ENCODE measurements around the gene FBLN2.
"Not testable (repeated sequence)": the region's sequence is repeated elsewhere in the genome, so short reads cannot be mapped to it uniquely, and the experiment has no call there.

FBLN2 gene

DNA sequence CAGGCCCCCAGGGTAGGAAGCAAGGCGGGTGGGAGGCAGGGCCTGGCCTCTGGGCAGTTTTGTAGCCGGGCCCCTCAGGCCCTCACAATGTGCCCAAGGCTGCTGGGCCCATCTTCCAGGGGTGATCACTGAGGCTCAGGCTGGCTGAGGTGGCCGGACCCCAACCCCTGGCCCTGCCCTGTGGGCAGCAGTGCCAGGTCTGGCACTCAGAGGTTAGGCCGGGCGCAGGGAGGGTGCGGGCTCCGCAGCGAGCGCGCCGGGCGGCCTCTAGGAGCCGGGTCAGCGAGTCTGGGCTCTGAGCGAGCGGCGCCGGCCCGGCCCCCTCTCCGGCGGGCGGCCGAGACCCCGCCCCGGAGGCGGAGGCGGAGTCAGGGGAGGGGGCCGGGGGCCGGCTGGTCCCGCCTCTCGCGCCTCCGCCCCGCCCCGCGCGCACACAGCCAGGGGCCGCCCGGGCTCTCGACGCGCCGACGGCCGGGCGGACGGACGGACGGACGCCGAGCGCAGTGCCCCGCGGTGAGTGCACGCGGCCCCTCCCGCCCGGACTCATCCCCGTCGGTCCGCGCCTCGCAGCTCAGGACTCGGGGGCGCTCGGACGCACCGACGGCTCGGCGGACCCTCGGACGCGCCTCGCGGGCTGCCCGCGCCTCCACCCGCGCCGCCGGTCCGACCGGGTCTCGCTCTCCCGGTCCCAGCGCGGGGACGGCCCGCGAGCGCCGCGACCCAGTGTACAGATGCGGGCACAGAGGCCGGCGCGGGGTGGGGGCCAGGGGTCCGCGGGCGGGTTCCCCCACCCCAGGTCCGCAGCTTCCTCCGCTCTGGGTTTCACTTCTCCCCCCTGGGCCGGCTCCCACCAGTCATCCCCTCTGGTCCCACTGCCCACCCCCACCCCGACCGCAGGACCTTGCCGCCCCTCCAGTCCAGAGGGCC, at the start of gene FBLN2:
Gene FBLN2 (plus strand): TSS at position 430 of the 927 bp plus-strand sequence. CDS start 21,231 bp downstream, outside the sequence.
- peak; percentile 78 for DNase-seq

DNA sequence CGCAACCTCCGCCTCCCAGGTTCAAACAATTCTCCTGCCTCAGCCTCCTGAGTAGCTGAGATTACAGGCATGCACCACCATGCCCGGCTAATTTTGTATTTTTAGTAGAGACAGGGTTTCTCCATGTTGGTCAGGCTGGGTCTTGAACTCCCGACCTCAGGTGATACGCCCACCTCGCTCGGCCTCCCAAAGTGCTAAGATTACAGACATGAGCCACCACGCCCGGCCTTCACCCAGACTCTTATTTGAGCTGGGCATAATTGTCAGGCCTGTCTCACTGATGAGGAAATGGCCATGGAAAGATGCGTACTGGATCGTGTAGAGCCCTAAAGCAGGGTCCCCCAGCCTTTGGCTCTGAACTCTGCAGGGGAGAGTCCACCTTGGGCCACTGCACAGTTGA, 49.7 kb upstream of the FBLN2 start:
- not testable (repeated sequence) for DNase-seq

GRCh38 chr3:13500133-13500885, 48.6 kb upstream of the FBLN2 start:
- DNase-seq, result no peak

- DNase-seq, result no peak
These were observed 47.9 kb upstream of the FBLN2 start for GRCh38 chr3:13501056-13501455.

DNA sequence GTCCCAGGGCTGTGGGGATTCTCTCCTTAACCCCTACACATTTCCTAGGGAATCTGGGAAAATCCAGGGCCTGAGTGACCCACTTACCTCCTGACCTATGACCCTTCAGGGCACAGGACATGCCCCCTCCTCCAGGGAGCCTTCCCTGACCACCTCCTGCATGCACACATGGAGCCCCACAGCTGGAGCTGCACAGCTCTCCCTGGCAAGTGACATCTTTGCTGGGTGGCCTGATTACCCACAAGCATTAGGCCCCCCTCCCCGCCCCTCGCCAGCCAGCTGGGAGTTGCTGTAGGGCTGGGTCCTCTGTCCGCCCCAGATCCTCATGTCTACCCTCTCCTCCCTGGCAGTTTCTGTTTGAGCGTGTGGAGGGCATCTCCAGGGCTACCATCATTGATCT, 47.4 kb upstream of the FBLN2 start:
- DNase-seq, result no peak

DNA sequence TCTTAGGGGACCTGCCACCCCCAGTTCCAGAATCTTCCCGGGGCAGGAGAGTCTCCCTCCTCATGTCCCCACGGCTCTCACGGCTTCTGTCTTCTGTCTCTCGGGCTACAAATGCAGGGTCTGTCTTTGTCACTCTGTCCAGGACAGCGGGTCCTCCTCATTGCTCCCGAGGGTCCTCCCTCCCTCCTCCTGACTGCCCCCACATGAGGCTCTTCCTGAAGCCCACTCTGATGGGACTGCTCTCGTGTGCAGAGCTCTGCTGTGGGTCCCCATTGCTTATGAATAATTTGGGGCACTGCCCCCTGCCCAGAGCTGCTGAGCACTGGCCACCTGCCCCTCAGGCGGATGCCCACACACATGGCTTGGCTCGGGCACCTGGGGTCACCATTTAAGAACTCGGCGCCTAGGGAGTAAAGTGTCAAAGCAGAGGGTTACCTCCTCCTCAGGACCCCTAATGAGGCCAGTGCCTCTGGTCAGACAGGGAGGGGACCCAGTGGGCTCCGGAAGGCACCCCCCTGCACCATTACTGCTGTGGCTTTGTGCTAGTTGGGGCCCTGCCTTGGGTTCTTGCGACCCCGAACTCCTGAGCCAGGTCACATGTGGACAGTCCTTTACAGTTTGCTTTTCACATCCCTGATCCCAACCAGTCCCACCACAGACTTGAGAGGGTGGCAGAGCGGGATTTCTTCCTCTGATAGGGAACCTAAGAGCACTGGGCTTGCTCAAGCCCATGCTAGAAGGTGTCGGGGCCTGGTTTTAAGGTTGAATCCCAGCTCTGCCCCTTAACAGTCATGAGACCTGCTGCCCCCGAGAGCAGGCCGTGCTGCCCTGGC, 46.8 kb upstream of the FBLN2 start:
- no peak for DNase-seq

DNA sequence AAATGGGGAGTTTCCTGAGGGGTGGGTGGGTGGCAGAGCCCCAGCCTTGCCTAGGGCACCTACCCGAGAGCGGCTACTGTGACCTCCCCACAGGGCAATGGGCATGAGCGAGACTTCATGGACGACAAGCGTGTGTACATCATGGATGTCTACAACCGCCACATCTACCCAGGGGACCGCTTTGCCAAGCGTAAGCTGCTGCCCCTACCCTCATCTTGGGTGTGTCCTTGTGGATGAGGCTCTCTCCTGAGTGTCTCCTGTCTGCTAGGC, 46.2 kb upstream of the FBLN2 start:
- DNase-seq, result no peak

- no peak for DNase-seq
These were observed 44.6 kb upstream of the FBLN2 start for GRCh38 chr3:13504161-13504831.

- no peak for DNase-seq
These were observed 43.5 kb upstream of the FBLN2 start for GRCh38 chr3:13505147-13506130.

DNA sequence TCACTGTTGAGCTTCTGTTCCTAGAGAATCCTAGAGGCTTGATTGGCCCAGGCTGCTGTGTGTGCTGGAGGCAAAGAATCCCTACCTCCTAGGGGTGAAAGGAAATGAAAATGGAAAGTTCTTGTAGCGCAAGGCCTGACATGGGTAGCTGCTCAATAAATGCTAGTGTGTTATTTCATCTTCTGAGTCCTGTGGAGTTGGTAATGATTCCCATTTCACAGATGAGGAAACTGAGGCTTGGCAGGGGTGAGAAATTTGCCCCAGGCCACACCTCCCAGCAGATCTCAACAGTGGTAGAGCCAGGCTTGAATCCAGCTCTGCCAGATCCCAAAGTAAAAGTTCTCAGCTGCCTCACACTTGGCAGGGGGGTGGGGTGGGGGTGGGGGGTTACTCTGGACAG, 42.7 kb upstream of the FBLN2 start:
- no peak for DNase-seq

GRCh38 chr3:13506680-13507079, 42.2 kb upstream of the FBLN2 start:
- no peak for DNase-seq

- no peak for DNase-seq
These were observed 41.7 kb upstream of the FBLN2 start for GRCh38 chr3:13507247-13507569.

- DNase-seq, result peak; percentile 55
These were observed 41.2 kb upstream of the FBLN2 start for GRCh38 chr3:13507570-13508339.

DNA sequence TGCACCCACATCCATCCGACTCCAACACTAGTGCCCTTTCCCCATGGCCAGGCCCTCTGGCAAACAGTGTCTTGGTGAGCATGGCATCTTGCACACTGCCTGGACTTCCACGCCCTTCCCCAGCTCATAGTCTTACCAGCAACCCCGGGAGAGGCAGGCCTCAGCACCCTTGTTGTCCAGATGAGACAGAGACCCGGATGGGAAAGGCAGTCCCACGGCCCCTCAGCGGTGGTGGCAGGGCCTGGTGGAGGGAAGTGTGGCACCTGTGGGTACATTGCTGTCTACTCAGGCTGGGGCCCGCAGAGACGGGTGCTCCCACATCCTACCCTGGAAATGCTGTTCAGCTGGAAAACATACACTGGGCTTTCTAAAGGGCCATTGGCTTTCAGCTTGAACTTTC, 40.4 kb upstream of the FBLN2 start:
- DNase-seq, result no peak

DNA sequence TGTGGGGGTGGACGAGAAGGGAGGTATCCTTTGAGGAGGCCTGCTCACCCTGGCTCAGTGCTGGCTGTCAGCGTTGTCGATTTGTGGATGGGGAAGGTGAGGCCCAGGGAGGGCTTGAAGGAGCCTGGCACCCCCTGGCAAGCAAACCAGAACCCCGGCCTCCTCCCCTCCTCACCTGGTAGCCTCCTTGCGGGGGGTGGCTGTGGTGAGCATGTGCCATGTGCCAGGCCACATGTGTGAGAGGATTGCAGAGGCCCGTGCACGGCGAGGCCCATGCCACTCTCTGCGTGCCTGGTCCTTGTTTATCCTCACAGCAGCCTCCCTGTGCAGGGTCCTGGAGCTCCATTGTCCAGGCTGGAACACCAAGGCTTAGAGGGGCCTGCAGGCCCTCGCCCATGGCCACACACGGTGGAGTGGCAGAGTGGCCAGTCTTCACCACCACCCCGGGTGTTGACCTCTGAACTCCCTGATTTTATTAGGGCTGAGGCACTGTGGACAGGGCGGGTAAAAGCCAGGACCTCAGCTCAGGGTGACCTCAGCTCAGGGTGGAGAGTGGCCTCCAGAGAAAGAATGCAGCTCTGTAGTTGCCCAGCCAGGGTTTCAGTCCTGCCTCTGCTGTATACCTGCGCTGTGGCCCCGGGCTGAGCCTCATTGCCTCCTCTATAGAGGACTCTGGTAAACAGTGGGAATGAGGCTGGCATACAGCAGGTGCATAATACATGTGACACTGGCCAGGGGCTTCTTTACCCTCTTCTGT, 39.7 kb upstream of the FBLN2 start:
- DNase-seq, result no peak

GRCh38 chr3:13509816-13510192, 39.1 kb upstream of the FBLN2 start:
- no peak for DNase-seq

DNA sequence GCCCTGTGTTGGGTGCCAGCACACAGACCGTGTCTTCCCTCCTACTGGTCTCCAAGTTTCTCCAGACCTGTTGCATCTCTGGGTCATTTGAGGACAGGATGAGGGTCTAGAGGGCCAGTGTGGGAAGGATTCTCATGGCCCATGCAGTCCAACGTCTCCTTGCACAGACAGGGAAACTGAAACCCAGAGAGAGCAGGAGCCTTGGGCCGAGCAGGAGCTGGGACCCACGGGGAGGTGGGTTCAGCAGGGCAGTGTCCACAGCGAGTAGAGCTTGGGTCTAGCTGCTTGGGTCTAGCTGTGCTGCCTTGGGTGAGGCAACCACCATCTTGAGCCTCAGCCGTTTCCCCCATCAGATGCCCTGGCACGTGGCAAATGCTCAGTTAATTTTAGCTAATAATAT, 36.5 kb upstream of the FBLN2 start:
- no peak for DNase-seq

DNA sequence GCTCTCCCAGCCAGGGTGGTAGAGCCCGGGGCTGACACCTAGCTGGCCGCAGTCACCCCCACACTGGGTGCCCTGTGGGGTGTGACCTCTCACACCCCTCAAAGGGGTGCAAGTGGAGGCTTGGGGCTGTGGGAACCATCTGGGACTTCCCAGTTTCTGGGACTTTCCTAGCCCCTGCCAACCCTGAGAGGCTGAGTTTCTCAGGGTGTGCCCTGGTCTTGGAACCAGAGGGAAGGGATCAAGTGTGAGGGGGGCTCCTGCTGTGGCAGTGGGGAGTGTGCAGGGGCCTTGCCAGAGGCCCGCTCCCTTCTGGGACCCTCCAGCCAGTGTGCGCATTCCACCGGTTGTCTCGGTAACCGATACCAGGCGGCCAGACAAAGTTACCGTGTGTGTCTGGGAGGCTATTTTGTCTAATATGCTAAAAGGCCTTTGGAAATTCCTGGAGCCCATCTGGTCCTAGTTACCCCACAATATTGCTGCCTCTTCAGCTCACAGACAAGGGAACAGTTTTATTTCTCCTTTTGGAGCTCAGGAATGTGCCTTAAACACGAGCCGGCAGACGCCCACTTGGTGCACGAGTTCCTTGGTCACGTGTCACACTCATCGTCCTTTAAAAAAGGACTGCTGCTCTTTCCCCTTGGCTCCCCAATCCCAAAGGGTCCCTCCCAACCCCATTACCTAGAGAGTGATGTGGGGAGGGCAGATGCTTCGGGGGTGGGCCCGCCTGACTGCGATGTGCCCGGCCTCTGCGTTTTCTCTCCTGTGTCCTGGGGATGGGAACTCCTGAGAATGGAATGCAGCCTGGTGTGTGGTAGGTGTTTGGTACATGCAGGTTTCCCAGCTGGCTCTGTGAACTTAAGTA, 35.6 kb upstream of the FBLN2 start:
- peak; percentile 80 for DNase-seq

GRCh38 chr3:13513913-13514517, 34.9 kb upstream of the FBLN2 start:
- no peak for DNase-seq
